NCI-H82 treated with DMSO at 0.1 percent for 48 hours (cell line): Measurements from ENCODE around the gene GSN.

ENCODE experiments used
- DNase-seq: peaks from one replicate; lab custom pipeline; 2025; ENCODE audit not compliant: unreplicated experiment; lab: John Stamatoyannopoulos, UW

Gene GSN

GRCh38 chr9:121242959-121243346, 25.0 kb upstream of the GSN start:
- no peak for DNase-seq

DNA sequence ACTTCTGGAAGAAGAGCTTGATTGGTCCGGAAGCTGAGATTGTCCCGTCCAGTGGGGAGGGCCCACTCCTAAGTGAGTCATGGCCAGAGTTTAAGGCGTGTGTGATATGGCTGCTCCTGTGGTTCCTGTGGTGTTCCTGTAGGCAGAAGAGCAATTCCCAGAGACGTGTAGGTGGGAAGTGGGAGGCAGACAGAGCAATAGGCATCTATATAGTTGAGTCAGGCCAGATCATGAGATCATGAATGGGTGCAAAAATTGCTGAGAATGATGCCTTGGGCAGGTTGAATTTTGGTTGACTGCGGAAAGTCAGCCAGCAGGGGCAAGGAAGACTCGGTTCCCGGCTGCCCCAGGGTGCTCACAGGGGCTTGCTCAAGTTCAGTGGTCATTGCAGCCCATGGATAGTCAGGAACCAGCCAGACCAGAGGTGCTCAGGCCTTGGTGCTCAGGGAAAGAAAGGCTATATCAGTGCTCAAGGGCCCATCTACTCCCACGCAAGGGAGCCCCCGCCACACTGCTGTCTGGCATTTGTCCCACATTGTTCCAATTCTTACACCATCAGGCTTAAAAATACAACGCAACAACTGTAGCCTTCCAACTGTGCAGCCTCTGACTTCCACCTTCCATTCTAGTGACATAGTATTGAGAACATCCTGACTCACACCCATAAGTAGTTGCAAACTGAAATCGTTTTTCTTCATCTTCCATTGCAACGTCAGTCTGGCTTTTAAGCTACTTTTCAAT, 21.0 kb upstream of the GSN start:
- DNase-seq = no peak

DNA sequence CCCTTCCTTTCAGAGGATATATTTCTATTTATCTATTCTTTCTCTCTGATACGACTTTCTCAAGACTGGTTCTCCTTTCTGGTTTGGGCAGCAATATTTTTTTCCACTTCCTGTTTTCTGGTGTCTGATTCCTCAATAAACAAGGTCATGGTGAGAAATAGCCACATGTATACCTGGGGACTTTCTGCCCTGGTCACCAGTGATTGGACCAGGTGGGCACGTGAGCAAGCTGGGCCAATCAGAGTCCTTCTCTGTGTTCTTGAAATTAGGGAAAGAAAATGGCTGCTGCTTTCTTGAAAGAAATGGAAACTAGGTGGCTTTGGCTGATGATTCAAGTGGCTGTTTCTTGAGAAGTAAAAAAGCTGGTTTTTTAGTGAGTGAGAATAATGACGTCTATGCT, 18.4 kb upstream of the GSN start:
- no peak for DNase-seq

GRCh38 chr9:121252104-121252851, 15.7 kb upstream of the GSN start:
- DNase-seq = no peak

DNA sequence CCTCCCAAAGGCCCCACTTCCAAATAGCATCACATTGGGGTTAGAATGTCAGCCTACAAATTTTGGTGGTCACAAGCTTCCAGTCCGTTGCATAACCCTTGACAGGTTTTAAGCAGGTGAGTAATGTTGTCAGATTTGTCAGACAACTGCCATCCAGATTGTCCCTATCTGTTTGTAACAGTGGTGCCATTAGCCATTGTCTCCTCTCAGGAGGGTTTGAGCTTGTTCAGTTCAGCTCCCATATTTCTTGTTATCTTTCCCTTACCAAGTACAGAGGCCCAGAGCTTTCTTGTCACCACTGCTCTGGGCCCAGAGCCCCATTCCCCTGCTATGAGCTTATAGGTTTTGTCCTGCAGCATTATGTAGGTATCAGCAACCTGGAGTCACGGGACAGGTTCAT, 14.8 kb upstream of the GSN start:
- DNase-seq = no peak

- no peak for DNase-seq
Measured at GRCh38 chr9:121253821-121254501, 14.0 kb upstream of the GSN start.

DNA sequence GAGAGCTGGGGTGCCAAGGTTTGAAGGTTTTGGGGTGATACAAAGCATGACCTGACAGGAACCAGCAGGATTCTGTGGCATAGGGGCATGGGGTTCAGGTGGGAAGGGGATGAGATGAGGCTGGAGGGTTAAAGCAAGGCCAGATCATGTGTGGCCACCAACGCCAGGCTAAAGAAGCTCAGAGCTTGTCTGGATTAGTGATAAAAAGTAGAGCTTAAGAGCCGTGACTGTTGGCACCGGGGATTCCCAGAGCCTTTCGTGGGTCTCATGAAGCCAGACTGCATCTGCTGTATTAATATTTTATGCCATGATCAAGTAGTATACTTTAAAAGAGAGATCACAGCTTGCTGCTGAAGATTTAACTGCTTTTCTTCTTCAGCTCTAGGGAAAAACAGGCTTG, 8.5 kb upstream of the GSN start:
- DNase-seq = peak; percentile 5

DNA sequence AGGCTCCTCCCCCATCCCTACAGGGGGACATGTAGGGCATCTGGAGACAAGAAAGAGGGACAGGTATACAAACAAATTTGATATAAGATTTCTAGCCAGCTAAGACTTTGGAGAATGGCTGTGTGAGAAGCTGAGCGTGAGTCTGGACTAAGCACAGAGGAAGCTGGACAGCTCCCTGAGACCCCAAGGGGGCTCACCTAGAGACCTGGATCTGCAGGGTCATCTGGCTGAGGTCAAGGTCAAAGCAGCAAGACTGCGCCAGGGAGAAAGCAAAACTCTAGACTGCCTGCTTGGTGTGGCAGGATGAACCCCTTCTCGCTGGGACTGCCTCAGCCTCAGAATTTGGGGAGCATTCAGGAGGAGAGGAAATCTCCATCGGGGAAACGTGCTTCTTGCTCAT, 8.0 kb upstream of the GSN start:
- no peak for DNase-seq

GRCh38 chr9:121260457-121261106, 7.4 kb upstream of the GSN start:
- DNase-seq = no peak

- DNase-seq = peak; percentile 5
Measured at GRCh38 chr9:121261107-121261460, 6.9 kb upstream of the GSN start.

DNA sequence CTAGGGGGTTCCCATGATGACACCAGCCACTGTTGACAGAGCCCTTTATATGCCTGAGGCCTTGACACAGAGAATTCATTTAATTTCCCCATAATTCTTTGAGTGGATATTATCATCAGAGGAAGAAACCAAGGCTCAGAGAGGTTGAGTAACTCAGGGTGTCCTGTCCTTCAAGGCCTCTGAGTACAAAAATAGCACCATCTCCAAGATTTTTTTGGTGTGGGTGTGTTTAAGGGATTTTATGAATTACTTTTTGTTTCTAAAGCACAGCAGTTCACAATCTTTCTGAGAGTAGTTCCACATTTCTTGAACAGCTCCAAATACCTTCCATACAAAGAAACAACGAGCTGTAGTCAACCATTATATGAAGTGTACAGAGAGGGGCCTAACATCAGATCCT, 6.2 kb upstream of the GSN start:
- DNase-seq = no peak

GRCh38 chr9:121262423-121262822, 5.5 kb upstream of the GSN start:
- no peak for DNase-seq

GRCh38 chr9:121262953-121263352, 5.0 kb upstream of the GSN start:
- DNase-seq = no peak

DNA sequence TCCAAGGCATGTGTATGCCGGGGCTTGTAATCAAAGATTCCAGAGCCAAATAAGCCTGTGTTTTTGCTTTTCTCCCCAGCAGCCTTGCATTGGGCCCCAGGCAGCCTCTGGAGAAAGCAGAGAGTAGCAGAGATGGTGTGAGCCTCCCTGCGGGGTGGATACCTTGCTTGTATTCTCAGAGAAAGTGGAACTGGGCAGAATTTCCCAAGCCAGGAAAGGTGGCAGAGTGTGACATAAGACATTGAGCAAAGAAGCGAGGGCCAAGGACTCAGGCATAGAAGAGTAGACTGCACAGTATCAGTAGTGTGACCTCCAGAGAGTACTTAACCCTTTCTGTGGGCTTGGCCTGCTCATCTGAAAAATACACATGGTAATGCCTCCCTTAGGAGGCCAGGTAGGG, 1.6 kb upstream of the GSN start:
- DNase-seq = no peak

DNA sequence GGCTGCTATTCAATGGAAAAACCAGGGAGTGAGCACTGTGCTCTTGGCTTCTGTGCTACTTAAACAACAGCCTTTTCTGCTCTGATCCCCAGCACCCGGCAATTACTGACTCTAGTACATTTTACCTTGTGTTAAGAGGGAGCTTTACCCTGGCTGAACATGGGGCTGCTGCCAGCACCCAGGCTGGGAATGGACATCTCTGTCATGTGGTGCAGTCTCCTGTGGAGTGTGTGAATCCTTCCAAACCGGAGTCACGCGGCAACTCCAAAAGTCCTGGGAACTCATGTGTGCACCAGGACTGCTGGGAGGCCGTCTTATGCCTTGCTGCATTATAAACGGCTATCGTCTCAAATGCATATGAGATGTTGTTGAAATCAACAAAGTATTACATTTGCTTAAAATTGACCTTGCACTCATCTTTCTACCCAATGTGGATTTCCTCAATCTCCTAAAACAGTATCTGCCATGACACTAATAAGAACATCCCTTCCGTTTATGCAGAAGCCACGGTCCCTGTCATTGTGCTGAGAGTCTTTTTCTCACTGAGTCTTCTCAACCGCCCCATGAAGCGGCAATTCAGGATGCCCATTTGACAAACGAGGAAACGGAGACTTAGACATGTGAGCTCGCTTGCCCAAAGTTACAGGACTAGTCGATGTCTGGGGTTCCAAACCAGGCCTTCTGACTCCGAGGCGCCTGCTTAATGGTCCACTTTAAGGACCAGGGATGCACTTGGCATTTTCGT, 884 bp upstream of the GSN start:
- DNase-seq = no peak

GRCh38 chr9:121268598-121268850, 562 bp downstream of the GSN start:
- no peak for DNase-seq

GRCh38 chr9:121268851-121269641, 1.1 kb downstream of the GSN start:
- DNase-seq = peak; percentile 44

DNA sequence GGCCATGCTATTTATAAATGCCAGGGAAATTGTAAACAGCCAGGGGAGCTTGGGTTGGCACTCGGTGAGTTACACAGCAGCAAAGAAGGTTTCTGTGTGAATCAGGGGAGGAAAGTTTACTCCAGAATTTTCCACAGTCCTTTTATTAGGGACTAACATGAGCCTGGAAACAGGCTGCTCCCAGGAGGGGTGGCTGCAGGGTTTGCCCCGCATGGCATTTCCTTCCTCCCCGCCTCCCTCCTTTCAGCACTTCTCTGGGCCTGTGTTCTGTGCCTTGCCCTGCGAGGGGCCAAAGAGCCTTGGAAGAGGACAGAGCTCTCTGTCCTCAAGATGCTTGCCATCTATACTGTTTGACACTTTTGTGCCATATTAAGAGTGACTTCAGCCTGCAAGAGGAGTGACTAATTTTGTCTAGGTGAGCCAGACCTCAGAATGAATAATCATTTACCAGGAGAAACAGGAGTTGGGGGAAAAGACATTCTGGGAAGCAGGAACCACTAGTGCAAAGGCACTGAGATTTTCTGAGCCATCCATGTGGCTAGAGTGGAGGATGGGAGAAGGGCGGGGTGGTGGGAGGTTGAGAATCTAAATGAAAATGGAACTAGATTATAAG, 1.8 kb downstream of the GSN start:
- DNase-seq = no peak

GRCh38 chr9:121271368-121272341, 3.7 kb downstream of the GSN start:
- no peak for DNase-seq
